Parathyroid adenoma (tissue), 2 donors: ENCODE data around the gene TMEM37.

Experiments used
- H2AFZ ChIP-seq: fragments of 300-600 bp; sonication (generic); one replicate; pipeline ENCODE4 v1.7.0; 2017; ENCODE audit warnings: antibody characterized with exemption, mild to moderate bottlenecking
- H3K27ac ChIP-seq: fragments of 300-600 bp; sonication (generic); one replicate; pipeline ENCODE4 v1.7.0; 2017
- H3K27me3 ChIP-seq: fragments of 300-600 bp; sonication (generic); one replicate; pipeline ENCODE4 v1.7.0; 2017; ENCODE audit warnings: low read length; ENCODE audit not compliant: control insufficient read depth, insufficient read depth
- H3K36me3 ChIP-seq: fragments of 300-600 bp; sonication (generic); one replicate; pipeline ENCODE4 v1.7.0; 2017; ENCODE audit warnings: low read length; ENCODE audit not compliant: control insufficient read depth, insufficient read depth
- H3K4me1 ChIP-seq: fragments of 300-600 bp; sonication (generic); one replicate; pipeline ENCODE4 v1.7.0; 2017; ENCODE audit warnings: control low read depth
- H3K4me2 ChIP-seq: fragments of 300-600 bp; sonication (generic); one replicate; pipeline ENCODE4 v1.7.0; 2017; ENCODE audit warnings: low read length
- H3K4me3 ChIP-seq: fragments of 300-600 bp; sonication (generic); one replicate; pipeline ENCODE4 v1.7.0; 2017; ENCODE audit warnings: low read depth, low read length
- H3K79me2 ChIP-seq: fragments of 300-600 bp; sonication (generic); one replicate; pipeline ENCODE4 v1.7.0; 2017; ENCODE audit warnings: control low read depth
- H3K9ac ChIP-seq: fragments of 300-600 bp; sonication (generic); one replicate; pipeline ENCODE4 v1.7.0; 2017; ENCODE audit warnings: mild to moderate bottlenecking
- H3K9me3 ChIP-seq: fragments of 300-600 bp; sonication (generic); one replicate; pipeline ENCODE4 v1.7.0; 2017; ENCODE audit warnings: low read length; ENCODE audit not compliant: control insufficient read depth
- CTCF ChIP-seq: fragments of 300-600 bp; sonication (generic); IDR thresholded peaks from one replicate; pipeline ENCODE4 v1.7.0; 2017; ENCODE audit warnings: antibody characterized with exemption, mild to moderate bottlenecking
- donor health status: primary hyperparathyroidism.

TMEM37 gene

GRCh38 chr2:119408221-119408619 is 23.4 kb upstream of the TMEM37 start:
- H3K27ac ChIP-seq = peak overlapping the region; percentile 55
- peak overlapping the region; percentile 23 for H3K4me2 ChIP-seq
- TF ChIP-seq CTCF = no peak
- H3K36me3 ChIP-seq = no peaks in the 10 kb centered on the region
- H3K4me1 ChIP-seq = peaks cover 9% of the 10 kb centered on the region
- H3K9ac ChIP-seq = no peak overlapping the region
- no peak overlapping the region for H3K4me3 ChIP-seq
- H3K27me3 ChIP-seq = no peaks in the 10 kb centered on the region
- no peaks in the 10 kb centered on the region for H3K9me3 ChIP-seq
- H3K79me2 ChIP-seq = peaks cover 6% of the 10 kb centered on the region
- peak overlapping the region; percentile 77 for H2AFZ ChIP-seq

- Histone ChIP-seq H3K27ac (no peak overlapping the region), H3K9me3 (no peaks in the 10 kb centered on the region), H3K4me2 (no peak overlapping the region), H3K27me3 (no peaks in the 10 kb centered on the region), H3K4me3 (no peak overlapping the region), H3K36me3 (no peaks in the 10 kb centered on the region), H3K4me1 (peaks cover 8% of the 10 kb centered on the region), H3K9ac (no peak overlapping the region), H3K79me2 (peaks cover 6% of the 10 kb centered on the region), H2AFZ (no peak overlapping the region)
- no peak for TF ChIP-seq CTCF
Measured at GRCh38 chr2:119409506-119409905, 22.1 kb upstream of the TMEM37 start.

GRCh38 chr2:119414894-119415293 is 16.8 kb upstream of the TMEM37 start:
- Histone ChIP-seq H3K4me1 (peaks cover 9% of the 10 kb centered on the region), H3K4me3 (no peak overlapping the region), H3K27me3 (no peaks in the 10 kb centered on the region), H3K4me2 (no peak overlapping the region), H3K9ac (no peak overlapping the region), H3K36me3 (no peaks in the 10 kb centered on the region), H2AFZ (no peak overlapping the region), H3K27ac (no peak overlapping the region), H3K79me2 (no peaks in the 10 kb centered on the region), H3K9me3 (no peaks in the 10 kb centered on the region)
- TF ChIP-seq CTCF = no peak

GRCh38 chr2:119415630-119416029 is 16.0 kb upstream of the TMEM37 start:
- Histone ChIP-seq H3K27ac (no peak overlapping the region), H3K4me1 (peaks cover 13% of the 10 kb centered on the region), H2AFZ (no peak overlapping the region), H3K9me3 (no peaks in the 10 kb centered on the region), H3K4me2 (no peak overlapping the region), H3K9ac (no peak overlapping the region), H3K27me3 (no peaks in the 10 kb centered on the region), H3K4me3 (no peak overlapping the region), H3K79me2 (no peaks in the 10 kb centered on the region), H3K36me3 (no peaks in the 10 kb centered on the region)
- TF ChIP-seq CTCF = no peak

GRCh38 chr2:119416299-119416923 is 15.2 kb upstream of the TMEM37 start:
- no peak overlapping the region for H3K27ac ChIP-seq
- no peak overlapping the region for H2AFZ ChIP-seq
- peaks cover 13% of the 10 kb centered on the region for H3K4me1 ChIP-seq
- H3K4me3 ChIP-seq = no peak overlapping the region
- no peak for TF ChIP-seq CTCF
- no peak overlapping the region for H3K4me2 ChIP-seq
- no peaks in the 10 kb centered on the region for H3K79me2 ChIP-seq
- H3K36me3 ChIP-seq = no peaks in the 10 kb centered on the region
- H3K9ac ChIP-seq = no peak overlapping the region
- H3K9me3 ChIP-seq = no peaks in the 10 kb centered on the region
- H3K27me3 ChIP-seq = no peaks in the 10 kb centered on the region
